Prostate gland (tissue), 2 donors: ENCODE data around the gene ZNF423. TPM values are rescaled to one million over a fixed set of nuclear protein-coding genes. Genes with fewer than 3 reads are reported as not detected.

Experiments
- DNase-seq: peaks from one replicate; pipeline ENCODE4 v3.0.0-alpha.2; 2019; ENCODE audit warnings: low spot score
- H3K27ac ChIP-seq, 2 donors: fragments of 200-600 bp; sonication (generic); 2 replicates each; pipeline ENCODE4 v1.5.1; 2017 to 2019
- H3K27me3 ChIP-seq: fragments of 200-600 bp; sonication (generic); replicated peaks from 2 replicates; pipeline ENCODE4 v1.5.1; 2019; ENCODE audit not compliant: insufficient read depth
- H3K36me3 ChIP-seq, 2 donors: fragments of 200-600 bp; sonication (generic); 1 replicate in 1 of 2; 2 replicates in 1 of 2; pipeline versions ENCODE4 v1.5.1 to v1.8.1; 2017 to 2019
- H3K4me1 ChIP-seq: fragments of 200-600 bp; sonication (generic); replicated peaks from 2 replicates; pipeline ENCODE4 v1.5.1; 2019
- H3K4me3 ChIP-seq, 2 donors: fragments of 200-600 bp; sonication (generic); 2 replicates each; pipeline ENCODE4 v1.5.1; 2017 to 2019
- H3K9me3 ChIP-seq: fragments of 200-600 bp; sonication (generic); 2 replicates; pipeline ENCODE4 v1.5.1; 2017
- CTCF ChIP-seq, 4 experiments: fragments of 200-600 bp in 2 of 4; fragments of 450-650 bp in 2 of 4; sonication (generic) in 2 of 4; IDR thresholded peaks; 1 replicate in 3 of 4; 2 replicates in 1 of 4; pipeline ENCODE4 v1.5.1; 2016 to 2019; ENCODE audit warnings: antibody characterized with exemption in 4 of 4, mild to moderate bottlenecking in 2 of 4, moderate library complexity in 2 of 4
- POLR2A ChIP-seq: fragments of 450-650 bp; IDR thresholded peaks from one replicate; pipeline ENCODE4 v1.6.1; 2016; ENCODE audit warnings: antibody characterized with exemption, mild to moderate bottlenecking
- POLR2AphosphoS5 ChIP-seq: sonication (generic); formaldehyde crosslinking; IDR thresholded peaks from one replicate; pipeline ENCODE4 v1.6.1; 2017; ENCODE audit warnings: antibody characterized with exemption
- WGBS: methylation state at CpG from one replicate; pipeline ENCODE4 v1.1.5; 2018; 5-methylcytosine and 5-hydroxymethylcytosine counted together
- intact Hi-C: fragments of 100-400 bp; cut with DNase I; formaldehyde crosslinking; loops from one replicate; pipeline ENCODE4 v1.14.2; 2022
- total RNA-seq, 2 donors: library from RNA; depleted of rRNA; stranded (reverse); fragments of >200 nt; gene quantifications; one replicate each; pipeline ENCODE4 v1.1.0, GENCODE V29; 2016

Gene ZNF423
- total RNA-seq, 2 donors from 2014 or later, result 6.1 to 22.7 TPM

- intact Hi-C loops, result no loop called here
Observed at GRCh38 chr16:49889725-49890397, 33.9 kb upstream of the ZNF423 start.

GRCh38 chr16:49886554-49887094 is 30.7 kb upstream of the ZNF423 start:
- Histone ChIP-seq H3K27me3 (no peaks in the 10 kb centered on the region), H3K4me3 (no peak overlapping the region), H3K27ac (no peak overlapping the region), H3K36me3 (no peaks in the 10 kb centered on the region), H3K9me3 (no peaks in the 10 kb centered on the region), H3K4me1 (no peaks in the 10 kb centered on the region)
- 94% methylated on average over 9 of the region's 9 CpGs for WGBS
- TF ChIP-seq POLR2A (no peak), POLR2AphosphoS5 (no peak), CTCF (IDR thresholded peaks at IDR 0.05) (no peak)
- intact Hi-C loops, result no loop called here
- DNase-seq, result no peak

More at GRCh38 chr16:49889725-49890397, 33.9 kb upstream of the ZNF423 start:
- H3K9me3 ChIP-seq, result no peaks in the 10 kb centered on the region
- no peaks in the 10 kb centered on the region for H3K36me3 ChIP-seq
- H3K27ac ChIP-seq, result no peak overlapping the region
- WGBS, result 95% methylated on average over 5 of the region's 5 CpGs
- TF ChIP-seq POLR2AphosphoS5, result no peak
- no peak for TF ChIP-seq CTCF (IDR thresholded peaks at IDR 0.05)
- no peak for TF ChIP-seq POLR2A
- no peaks in the 10 kb centered on the region for H3K4me1 ChIP-seq
- no peaks in the 10 kb centered on the region for H3K27me3 ChIP-seq
- no peak for DNase-seq
- H3K4me3 ChIP-seq, result no peak overlapping the region

- no peak for DNase-seq
- no peak overlapping the region for H3K27ac ChIP-seq
- no peaks in the 10 kb centered on the region for H3K36me3 ChIP-seq
- intact Hi-C loops, result no loop called here
- no peaks in the 10 kb centered on the region for H3K9me3 ChIP-seq
- H3K4me3 ChIP-seq, result no peak overlapping the region
- H3K4me1 ChIP-seq, result no peaks in the 10 kb centered on the region
- 61% methylated on average over 14 of the region's 14 CpGs for WGBS
- H3K27me3 ChIP-seq, result no peaks in the 10 kb centered on the region
- TF ChIP-seq CTCF (IDR thresholded peaks at IDR 0.05) (no peak), POLR2AphosphoS5 (no peak), POLR2A (no peak)
Observed at GRCh38 chr16:49884033-49885015, 28.4 kb upstream of the ZNF423 start.

- no peaks in the 10 kb centered on the region for H3K4me1 ChIP-seq
- H3K27me3 ChIP-seq, result no peaks in the 10 kb centered on the region
- H3K9me3 ChIP-seq, result no peaks in the 10 kb centered on the region
- intact Hi-C loops, result no loop called here
- no peaks in the 10 kb centered on the region for H3K36me3 ChIP-seq
- no peak overlapping the region for H3K27ac ChIP-seq
- TF ChIP-seq CTCF (IDR thresholded peaks at IDR 0.05) (no peak), POLR2A (no peak), POLR2AphosphoS5 (no peak)
- 76% methylated on average over 16 of the region's 16 CpGs for WGBS
- DNase-seq, result no peak
- H3K4me3 ChIP-seq, result no peak overlapping the region
Observed at GRCh38 chr16:49883076-49884014, 27.4 kb upstream of the ZNF423 start.
